ENCODE results near the gene CD63.

The CD63 gene

DNA sequence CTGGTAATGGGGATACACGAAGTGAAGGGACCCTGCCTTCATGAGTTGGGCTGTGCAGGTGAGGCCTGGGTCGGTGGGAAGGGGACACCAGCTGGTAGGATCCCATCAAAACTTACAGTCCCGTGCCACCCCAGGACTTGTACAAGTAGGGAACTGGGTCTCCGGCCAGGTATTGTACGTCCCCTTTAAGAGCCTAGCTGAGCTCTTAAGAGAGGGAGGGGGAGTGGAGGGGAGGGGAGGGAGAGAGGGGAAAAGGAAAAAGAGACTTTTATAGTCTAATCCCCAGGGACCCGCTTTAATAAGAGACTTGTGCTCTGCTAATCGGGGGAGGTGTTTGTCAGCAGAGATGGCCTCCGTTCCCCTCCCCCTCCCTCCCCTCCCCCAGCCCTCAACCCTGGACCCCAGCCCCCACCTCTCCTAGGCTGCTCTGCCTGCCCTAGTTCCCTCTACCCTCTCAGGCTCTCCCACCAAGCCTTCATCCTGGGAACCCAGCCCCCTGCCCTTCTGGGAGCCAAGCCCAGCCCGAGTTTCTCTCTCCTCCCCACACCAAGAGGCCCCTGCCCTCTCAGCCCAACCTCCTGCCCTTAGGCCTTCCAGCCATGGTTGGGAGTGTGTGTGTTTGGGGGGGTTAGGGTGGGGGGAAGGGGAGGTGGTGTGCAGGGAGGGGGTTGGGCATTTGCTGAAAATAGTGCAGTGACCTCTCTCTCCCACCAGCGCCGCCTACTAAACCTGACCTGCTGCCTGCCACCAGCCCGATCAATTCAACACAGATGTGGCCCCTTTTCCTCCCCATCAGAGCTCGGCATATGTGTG lies 16.8 kb upstream of the CD63 start:
- H3K27me3 ChIP-seq (ENCODE audit: control insufficient read depth, insufficient read depth, low read length), result no peaks in the 10 kb centered on the region
- H2AFZ ChIP-seq, result no peak overlapping the region
- no peak overlapping the region for H3K27ac ChIP-seq
- no peaks in the 10 kb centered on the region for H3K9me3 ChIP-seq (ENCODE audit: control insufficient read depth, low read length)
- H3K4me1 ChIP-seq, result peaks cover 2% of the 10 kb centered on the region
- TF ChIP-seq, protein P1, sequence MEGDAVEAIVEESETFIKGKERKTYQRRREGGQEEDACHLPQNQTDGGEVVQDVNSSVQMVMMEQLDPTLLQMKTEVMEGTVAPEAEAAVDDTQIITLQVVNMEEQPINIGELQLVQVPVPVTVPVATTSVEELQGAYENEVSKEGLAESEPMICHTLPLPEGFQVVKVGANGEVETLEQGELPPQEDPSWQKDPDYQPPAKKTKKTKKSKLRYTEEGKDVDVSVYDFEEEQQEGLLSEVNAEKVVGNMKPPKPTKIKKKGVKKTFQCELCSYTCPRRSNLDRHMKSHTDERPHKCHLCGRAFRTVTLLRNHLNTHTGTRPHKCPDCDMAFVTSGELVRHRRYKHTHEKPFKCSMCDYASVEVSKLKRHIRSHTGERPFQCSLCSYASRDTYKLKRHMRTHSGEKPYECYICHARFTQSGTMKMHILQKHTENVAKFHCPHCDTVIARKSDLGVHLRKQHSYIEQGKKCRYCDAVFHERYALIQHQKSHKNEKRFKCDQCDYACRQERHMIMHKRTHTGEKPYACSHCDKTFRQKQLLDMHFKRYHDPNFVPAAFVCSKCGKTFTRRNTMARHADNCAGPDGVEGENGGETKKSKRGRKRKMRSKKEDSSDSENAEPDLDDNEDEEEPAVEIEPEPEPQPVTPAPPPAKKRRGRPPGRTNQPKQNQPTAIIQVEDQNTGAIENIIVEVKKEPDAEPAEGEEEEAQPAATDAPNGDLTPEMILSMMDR (IDR thresholded peaks at IDR 0.05), result no peak
- H3K4me2 ChIP-seq (ENCODE audit: low read length), result no peak overlapping the region
- H3K79me2 ChIP-seq, result no peaks in the 10 kb centered on the region
- H3K9ac ChIP-seq, result no peak overlapping the region
- H3K4me3 ChIP-seq (ENCODE audit: low read depth, low read length), result no peak overlapping the region
- no peaks in the 10 kb centered on the region for H3K36me3 ChIP-seq (ENCODE audit: control insufficient read depth, insufficient read depth, low read length)

DNA sequence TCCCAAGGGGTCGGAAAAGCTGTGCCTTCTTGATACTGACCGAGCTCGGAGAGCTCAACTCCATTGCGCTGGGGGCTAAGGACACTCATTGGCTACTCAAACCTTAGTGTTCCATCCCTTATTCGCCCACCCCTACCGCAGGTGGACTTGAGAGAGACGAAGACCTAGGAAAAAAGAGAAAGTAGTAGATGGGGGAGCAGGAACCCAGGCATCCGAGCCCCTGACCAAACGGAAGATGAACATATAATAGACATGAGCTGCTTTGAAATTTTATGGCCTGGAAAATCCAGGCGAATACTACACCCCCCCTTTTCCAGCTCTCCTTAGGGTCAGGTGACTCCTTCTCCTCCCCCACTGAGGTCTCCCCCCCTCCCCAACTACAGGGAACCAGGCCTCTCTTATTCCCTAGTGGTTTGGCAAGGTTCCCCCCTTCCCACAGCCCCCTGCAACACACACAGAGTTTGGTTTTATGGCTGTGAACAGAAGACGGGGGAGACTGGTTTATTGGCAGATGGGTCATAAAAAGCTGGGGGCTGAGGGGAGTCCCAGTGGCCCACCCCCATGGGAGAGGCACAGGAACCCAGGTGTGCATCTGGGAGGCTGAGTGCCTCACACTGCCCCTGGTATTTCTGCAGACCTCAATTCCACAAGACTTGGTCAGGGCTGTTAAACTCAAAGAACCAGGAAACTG lies 15.7 kb upstream of the CD63 start:
- H3K4me3 ChIP-seq (ENCODE audit: low read depth, low read length), result no peak overlapping the region
- TF ChIP-seq, protein P1 (IDR thresholded peaks at IDR 0.05), result no peak

DNA sequence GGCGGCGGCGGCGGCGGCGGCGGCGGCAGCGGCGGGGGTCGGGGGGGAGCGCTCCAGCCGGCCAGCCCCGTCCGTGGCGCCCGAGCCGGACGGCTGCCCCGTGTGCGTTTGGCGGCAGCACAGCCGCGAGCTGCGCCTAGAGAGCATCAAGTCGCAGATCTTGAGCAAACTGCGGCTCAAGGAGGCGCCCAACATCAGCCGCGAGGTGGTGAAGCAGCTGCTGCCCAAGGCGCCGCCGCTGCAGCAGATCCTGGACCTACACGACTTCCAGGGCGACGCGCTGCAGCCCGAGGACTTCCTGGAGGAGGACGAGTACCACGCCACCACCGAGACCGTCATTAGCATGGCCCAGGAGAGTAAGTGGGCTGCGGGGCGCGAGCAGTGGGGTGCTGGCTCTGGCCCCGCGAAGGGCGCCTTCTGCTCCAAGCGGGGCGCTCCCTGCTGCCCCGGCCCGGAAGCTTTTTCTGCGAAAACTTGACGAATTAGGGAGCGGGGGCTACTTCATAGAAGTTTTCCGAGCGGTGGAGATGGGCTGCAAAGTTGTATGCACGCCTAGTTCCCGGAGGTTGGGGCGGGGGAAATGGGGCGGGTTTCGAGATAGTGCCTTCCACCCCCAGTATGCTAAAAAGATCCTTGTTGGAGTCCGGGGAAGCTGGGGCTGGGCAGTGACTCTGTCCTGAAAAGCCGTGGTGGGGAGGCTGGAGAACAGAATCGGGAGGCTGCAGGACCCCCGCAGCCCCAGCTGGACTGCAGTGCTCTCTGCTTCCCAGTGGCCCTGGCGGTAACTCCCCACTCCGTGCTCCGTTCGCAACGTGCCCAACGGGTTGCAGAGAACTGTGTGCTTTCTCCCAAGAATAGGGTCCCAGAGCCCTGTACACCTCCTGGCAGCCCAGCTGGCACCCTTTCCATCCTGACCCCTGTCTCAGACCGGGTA lies 14.9 kb upstream of the CD63 start:
- Histone ChIP-seq H3K79me2 (no peaks in the 10 kb centered on the region), H3K36me3 (ENCODE audit: control insufficient read depth, insufficient read depth, low read length) (no peaks in the 10 kb centered on the region), H2AFZ (peak overlapping the region; percentile 81), H3K4me1 (peaks cover 5% of the 10 kb centered on the region), H3K4me3 (ENCODE audit: low read depth, low read length) (peak overlapping the region; percentile 49), H3K4me2 (ENCODE audit: low read length) (peak overlapping the region; percentile 64), H3K9me3 (ENCODE audit: control insufficient read depth, low read length) (no peaks in the 10 kb centered on the region), H3K27me3 (ENCODE audit: control insufficient read depth, insufficient read depth, low read length) (no peaks in the 10 kb centered on the region), H3K27ac (no peak overlapping the region), H3K9ac (no peak overlapping the region)
- TF ChIP-seq, protein P1 (IDR thresholded peaks at IDR 0.05), result peak; percentile 14

More for the DNA sequence above, 15.7 kb upstream of the CD63 start:
- Histone ChIP-seq H3K9me3 (ENCODE audit: control insufficient read depth, low read length) (no peaks in the 10 kb centered on the region), H3K27ac (no peak overlapping the region), H2AFZ (peak overlapping the region; percentile 81), H3K27me3 (ENCODE audit: control insufficient read depth, insufficient read depth, low read length) (no peaks in the 10 kb centered on the region), H3K4me1 (peaks cover 2% of the 10 kb centered on the region), H3K9ac (no peak overlapping the region), H3K4me2 (ENCODE audit: low read length) (peak overlapping the region; percentile 64), H3K79me2 (no peaks in the 10 kb centered on the region), H3K36me3 (ENCODE audit: control insufficient read depth, insufficient read depth, low read length) (no peaks in the 10 kb centered on the region)

DNA sequence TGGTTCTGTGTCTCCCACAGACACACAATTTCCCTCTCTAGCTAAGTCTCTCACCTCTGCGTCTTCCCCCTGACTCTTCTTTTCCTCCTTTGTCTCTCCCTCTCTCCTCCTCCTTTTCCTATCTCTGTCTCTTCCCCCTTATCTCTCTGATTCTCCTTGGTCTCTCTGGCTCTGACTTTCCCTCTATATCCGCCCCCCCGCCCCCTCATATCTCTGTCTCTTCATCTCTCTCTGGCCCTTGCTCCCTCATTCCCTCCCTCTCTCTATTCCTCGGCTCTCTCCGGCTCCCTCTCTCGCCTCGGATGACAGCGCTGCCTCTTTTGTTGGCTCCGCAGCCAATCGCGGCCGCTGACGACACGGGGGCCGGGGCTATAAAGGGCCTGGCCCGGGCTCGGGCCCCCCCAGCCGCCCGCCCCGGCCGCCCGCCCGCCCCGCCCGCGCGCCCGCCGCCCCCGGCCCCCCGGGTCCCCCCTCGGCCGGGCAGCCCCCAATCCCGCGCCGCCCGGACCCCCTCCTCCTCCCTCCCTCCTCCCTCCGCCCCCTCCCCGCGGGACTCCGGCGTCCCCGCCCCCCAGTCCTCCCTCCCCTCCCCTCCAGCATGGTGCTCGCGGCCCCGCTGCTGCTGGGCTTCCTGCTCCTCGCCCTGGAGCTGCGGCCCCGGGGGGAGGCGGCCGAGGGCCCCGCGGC lies 14.1 kb upstream of the CD63 start, which contains the start of gene GDF11:
Gene GDF11 (plus strand): TSS at position 404 of the 687 bp plus-strand sequence. CDS start 195 bp downstream, at position 599.
- Histone ChIP-seq H3K4me3 (ENCODE audit: low read depth, low read length) (peak within 1 kb of the TSS; percentile 49), H3K36me3 (ENCODE audit: control insufficient read depth, insufficient read depth, low read length) (no peaks in the 10 kb centered on the region), H3K27ac (no peak within 1 kb of the TSS), H3K4me2 (ENCODE audit: low read length) (peak within 1 kb of the TSS; percentile 64), H2AFZ (peak within 1 kb of the TSS; percentile 85), H3K9me3 (ENCODE audit: control insufficient read depth, low read length) (no peaks in the 10 kb centered on the region), H3K9ac (no peak within 1 kb of the TSS), H3K27me3 (ENCODE audit: control insufficient read depth, insufficient read depth, low read length) (no peaks in the 10 kb centered on the region), H3K4me1 (peaks cover 12% of the 10 kb centered on the region), H3K79me2 (no peaks in the 10 kb centered on the region)
- TF ChIP-seq, protein P1 (IDR thresholded peaks at IDR 0.05), result no peak

All from parathyroid adenoma (tissue), 2 donors.